Omental fat pad (tissue), 4 donors: ENCODE results near the gene NUDCD3. TPM values are rescaled to one million over a fixed set of nuclear protein-coding genes. Genes with fewer than 3 reads are reported as not detected.

Experiments
- ATAC-seq: fragments of 150-250 bp; one replicate; pipeline ENCODE4 v1.9.1; 2016; ENCODE audit warnings: mild to moderate bottlenecking, moderate library complexity; ENCODE audit not compliant: low FRiP score
- DNase-seq: peaks from one replicate; pipeline ENCODE4 v3.0.0-alpha.2; 2019; ENCODE audit warnings: low spot score
- total RNA-seq, 4 donors: library from RNA; depleted of rRNA; stranded (reverse); fragments of >200 nt; gene quantifications; one replicate each; pipeline ENCODE4 v1.1.0, GENCODE V29; 2016
- TF ChIP-seq, protein P1 (sequence below), 3 donors: fragments of 450-650 bp; IDR thresholded peaks; one replicate each; pipeline ENCODE4 v1.5.1; 2016 to 2017; ENCODE audit warnings: antibody characterized with exemption in 3 of 3, mild to moderate bottlenecking in 3 of 3, moderate library complexity in 2 of 3

The NUDCD3 gene
- total RNA-seq, 4 donors from 2014 or later, result 49.3 to 57.2 (median 56.3) TPM

DNA sequence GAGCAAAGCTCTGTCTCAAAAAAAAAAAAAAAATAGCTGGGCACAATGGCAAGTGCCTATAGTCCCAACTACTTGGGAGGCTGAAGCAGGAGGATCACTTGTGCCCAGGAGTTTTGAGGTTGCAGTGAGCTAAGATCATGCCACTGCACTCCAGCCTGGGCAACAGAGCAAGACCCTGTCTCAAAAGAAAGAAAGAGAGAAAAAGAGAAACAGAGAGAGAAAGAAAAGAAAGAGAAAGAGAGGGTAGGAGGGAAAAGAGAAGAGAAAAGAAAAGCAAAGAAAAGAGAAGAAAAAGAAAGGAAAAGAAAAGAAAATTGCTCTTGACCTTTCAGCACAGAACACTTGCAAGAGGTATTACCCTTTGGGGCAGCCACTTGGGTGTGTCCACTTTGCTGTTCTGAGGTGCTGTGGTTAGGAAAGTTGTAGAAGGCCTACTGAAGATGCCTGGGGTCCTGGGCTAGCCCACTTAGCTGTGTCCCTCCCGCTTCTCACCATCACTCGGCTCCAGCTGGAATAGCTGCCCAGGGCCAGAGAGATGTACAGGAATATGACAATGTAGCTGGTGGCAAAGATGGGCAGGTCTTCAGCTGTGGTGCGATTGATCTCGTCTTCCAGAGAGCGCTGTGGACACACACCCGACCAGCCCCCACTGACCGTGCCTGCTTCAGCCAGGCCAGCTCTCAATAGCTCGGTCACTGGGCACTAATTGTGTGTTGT is 45.0 kb upstream of the NUDCD3 start:
- TF ChIP-seq, protein P1, sequence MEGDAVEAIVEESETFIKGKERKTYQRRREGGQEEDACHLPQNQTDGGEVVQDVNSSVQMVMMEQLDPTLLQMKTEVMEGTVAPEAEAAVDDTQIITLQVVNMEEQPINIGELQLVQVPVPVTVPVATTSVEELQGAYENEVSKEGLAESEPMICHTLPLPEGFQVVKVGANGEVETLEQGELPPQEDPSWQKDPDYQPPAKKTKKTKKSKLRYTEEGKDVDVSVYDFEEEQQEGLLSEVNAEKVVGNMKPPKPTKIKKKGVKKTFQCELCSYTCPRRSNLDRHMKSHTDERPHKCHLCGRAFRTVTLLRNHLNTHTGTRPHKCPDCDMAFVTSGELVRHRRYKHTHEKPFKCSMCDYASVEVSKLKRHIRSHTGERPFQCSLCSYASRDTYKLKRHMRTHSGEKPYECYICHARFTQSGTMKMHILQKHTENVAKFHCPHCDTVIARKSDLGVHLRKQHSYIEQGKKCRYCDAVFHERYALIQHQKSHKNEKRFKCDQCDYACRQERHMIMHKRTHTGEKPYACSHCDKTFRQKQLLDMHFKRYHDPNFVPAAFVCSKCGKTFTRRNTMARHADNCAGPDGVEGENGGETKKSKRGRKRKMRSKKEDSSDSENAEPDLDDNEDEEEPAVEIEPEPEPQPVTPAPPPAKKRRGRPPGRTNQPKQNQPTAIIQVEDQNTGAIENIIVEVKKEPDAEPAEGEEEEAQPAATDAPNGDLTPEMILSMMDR (IDR thresholded peaks at IDR 0.05), result no peak
- no peak for ATAC-seq

DNA sequence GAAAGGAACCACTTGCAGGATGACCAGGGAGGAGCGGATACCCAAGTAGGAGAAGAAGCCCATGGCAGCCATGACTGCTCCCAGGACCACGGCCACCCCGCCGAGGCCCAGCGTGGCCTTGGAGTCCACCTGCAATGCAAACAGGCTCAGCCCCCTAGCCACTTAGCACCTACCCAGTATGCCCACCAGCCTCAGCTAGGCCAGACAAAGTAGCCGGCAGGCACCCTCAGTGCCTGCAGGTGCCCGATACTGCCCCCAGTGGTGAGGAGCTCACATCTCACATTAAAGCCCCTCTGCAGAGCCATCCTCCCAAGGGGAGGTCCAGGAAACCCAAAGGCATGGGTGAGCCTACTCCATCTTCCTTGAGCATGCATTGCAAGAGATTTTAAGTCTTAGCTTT is 44.0 kb upstream of the NUDCD3 start:
- TF ChIP-seq, protein P1 (IDR thresholded peaks at IDR 0.05), result no peak
- ATAC-seq, result no peak
- DNase-seq, result no peak

More for the DNA sequence above, 45.0 kb upstream of the NUDCD3 start:
- DNase-seq, result no peak

DNA sequence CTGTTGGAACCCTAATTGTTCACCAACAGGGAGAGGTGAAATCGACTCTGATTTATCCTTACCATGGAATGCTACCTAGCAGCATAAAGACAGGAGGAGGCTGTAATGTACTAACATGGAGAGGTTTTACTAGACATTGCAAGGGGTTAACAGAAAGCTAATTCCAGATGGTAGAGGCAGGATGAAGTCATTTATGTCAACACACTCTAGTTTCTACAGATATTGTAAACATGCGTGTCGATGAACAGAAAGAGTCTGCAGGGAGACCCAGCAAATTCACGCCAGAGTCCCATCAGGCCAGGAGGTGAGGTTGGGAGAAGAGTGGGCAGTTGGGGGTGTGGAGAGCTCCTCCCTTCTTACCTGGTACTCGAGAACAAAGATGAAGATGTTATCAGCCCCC is 43.6 kb upstream of the NUDCD3 start:
- ATAC-seq (no peak), DNase-seq (no peak)
- TF ChIP-seq, protein P1 (IDR thresholded peaks at IDR 0.05), result no peak

DNA sequence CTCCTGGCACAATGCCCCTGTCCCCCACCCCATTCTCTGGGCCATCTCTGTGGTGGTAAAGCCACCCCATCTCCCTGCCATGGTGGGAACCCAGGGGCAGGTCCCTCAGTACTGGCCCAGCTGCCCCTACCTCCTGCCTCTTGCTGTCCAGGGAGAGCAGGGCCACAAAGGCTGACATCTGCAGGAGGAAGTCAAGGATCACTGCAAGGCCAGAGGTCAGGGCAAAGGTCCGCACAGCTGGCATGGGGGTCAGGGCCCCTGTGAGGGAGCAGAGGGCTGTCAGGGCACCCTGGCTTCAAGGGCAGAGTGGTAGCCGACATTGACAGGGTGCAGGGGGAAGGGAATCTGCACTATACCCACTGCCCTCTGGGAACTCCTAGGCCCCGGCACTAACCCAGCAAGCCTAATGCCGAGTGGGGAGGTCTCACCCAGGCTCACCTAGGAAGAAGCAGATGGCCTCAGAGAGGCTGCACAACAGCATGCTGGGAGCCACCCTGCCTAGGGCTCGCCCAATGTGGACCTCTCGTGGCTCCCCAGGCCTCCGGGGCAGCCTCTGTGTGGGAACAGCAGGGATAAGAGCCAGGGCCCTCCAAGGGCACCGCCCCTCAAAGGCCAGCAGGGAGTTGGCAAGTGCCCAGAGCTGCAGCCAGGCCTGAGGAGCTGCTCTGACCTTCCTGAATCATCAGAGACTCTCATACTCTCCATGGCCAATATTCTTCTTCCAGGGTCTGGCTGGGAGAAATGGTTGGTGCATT is 43.0 kb upstream of the NUDCD3 start:
- DNase-seq (no peak), ATAC-seq (no peak)
- TF ChIP-seq, protein P1 (IDR thresholded peaks at IDR 0.05), result no peak

DNA sequence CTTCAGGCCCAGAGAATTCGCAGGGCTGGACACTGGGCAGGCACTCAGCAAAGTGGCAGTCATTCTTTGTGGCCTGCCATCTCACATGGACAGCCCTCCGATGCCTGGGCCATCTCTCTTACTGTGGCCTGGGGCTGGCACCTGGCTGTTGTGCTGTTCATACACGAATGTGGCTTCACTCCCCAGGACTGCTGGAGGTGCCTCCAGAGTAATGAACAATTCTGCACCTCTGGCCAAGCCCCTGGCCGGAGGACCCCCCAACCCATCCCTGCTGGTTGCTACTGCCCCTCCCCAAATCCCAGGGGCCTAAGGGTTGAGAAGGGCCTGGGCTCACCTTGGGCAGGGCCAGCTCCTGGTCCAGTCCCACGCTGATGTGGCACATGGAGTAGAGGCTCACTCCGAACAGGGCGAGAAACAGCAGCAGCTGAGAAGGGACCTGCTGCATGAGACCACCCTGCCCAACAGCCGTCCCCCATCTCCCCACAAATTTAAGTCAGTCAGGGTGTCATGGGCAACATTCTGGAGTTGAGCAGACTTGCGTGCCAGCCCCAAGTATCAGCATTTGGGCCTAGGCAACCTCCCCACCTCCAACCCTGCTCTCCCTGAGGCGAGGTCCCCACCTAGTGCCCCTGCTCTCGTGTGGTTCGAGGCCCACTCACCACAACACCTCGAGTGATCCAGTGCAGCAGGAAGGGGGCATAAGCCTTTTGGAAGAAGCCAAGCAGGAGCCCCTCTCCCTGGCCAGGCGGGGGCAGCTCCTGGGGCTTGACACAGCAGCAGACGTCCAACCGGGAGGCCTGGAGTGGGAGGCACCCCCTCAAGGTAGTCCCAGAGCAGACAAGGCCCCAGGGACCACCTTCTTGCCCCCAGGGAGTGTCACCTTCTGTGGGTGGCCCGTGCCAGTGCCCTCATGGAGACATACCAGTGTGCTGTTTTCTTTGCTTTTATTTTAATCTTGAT is 41.2 kb upstream of the NUDCD3 start:
- TF ChIP-seq, protein P1 (IDR thresholded peaks at IDR 0.05), result no peak
- ATAC-seq (no peak), DNase-seq (no peak)

DNA sequence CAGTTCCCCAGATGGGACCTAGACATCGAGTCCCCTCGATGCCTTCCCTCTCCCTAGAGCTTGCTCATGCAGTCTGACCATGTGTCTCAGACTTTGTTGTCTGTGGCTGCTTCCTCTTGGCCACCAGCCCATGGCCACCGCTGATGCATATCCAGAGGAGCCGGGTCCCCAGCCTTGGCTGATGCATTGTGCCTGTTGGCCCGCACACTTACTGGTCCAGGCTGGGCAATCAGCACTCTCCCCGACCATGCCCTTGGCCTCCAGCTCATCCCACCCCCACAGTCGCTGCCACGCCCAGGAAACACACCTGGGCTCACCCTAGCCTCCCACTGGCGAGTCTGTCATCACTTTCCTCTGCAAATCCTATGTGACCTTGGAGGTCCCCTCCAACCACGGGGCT is 40.5 kb upstream of the NUDCD3 start:
- TF ChIP-seq, protein P1 (IDR thresholded peaks at IDR 0.05), result no peak
- ATAC-seq (no peak), DNase-seq (no peak)
